Measurements from ENCODE around the gene NUDT3. TPM values are rescaled to one million over a fixed set of nuclear protein-coding genes. Genes with fewer than 3 reads are reported as not detected.

Gene NUDT3
- total RNA-seq, 1 experiment from 2014 or later: 25.2 TPM

- no peak overlapping the region for H3K4me3 ChIP-seq (replicated peaks in 1 of 2; ENCODE audit: low read depth in 1 of 2, low read length in 2 of 2)
- CTCF ChIA-PET: no interaction called here
- H3K9me2 ChIP-seq (ENCODE audit: insufficient read depth): no peaks in the 10 kb centered on the region
- DNase-seq (ENCODE audit: low read depth, low spot score): no peak
- no peak overlapping the region for H3K27ac ChIP-seq (ENCODE audit: low read depth, low read length)
- TF ChIP-seq ZBTB33 (IDR thresholded peaks at IDR 0.05; ENCODE audit: extremely low read depth, insufficient replicate concordance, low read length) (no peak), ELF1 (IDR thresholded peaks at IDR 0.05; ENCODE audit: borderline replicate concordance, low read depth) (no peak), YY1 (IDR thresholded peaks at IDR 0.05; ENCODE audit: extremely low read depth, insufficient replicate concordance, low read depth, low read length) (no peak), MAX (IDR thresholded peaks at IDR 0.05) (no peak)
- no TSS peak for BruUV-seq (replicated peaks)
- intact Hi-C loops (cut with micrococcal nuclease): no loop called here
- POLR2A ChIA-PET: no interaction called here
- H3K9me3 ChIP-seq (ENCODE audit: control insufficient read depth in 1 of 2, insufficient read depth in 1 of 2, low read depth in 1 of 2, low read length in 2 of 2): no peaks in the 10 kb centered on the region
- H3K9ac ChIP-seq (ENCODE audit: low read length): no peak overlapping the region
- RAD21 ChIA-PET (ENCODE audit: low non-redundant PET in 1 of 2, low total read pairs in 2 of 2, uncharacterized antibody in 2 of 2, unreplicated experiment in 2 of 2): no interaction called here
- peaks cover 4% of the 10 kb centered on the region; the same call in 1 of the 2 replicates for H4K20me1 ChIP-seq (ENCODE audit: insufficient read depth)
- peaks cover 7 to 11% of the 10 kb centered on the region in 2 experiments; a peak in 2 of 4 replicates for H3K4me1 ChIP-seq (ENCODE audit: control insufficient read depth in 1 of 2, insufficient read depth in 2 of 2, low read length in 2 of 2)
- no peak for ATAC-seq
- H3K79me2 ChIP-seq (ENCODE audit: insufficient read depth, low read length): peaks cover 72% of the 10 kb centered on the region
- H3K27me3 ChIP-seq (ENCODE audit: insufficient read depth, low read length): no peaks in the 10 kb centered on the region
- no peaks in the 10 kb centered on the region for H3K36me3 ChIP-seq (ENCODE audit: control insufficient read depth in 1 of 2, insufficient read depth in 2 of 2, low read length in 2 of 2)
- no peak overlapping the region for H3K4me2 ChIP-seq (ENCODE audit: low read length)
- H2AFZ ChIP-seq (ENCODE audit: low read depth, low read length, poor library complexity, severe bottlenecking): no peak overlapping the region
These were observed 74.5 kb downstream of the NUDT3 start for GRCh38 chr6:34317882-34318498.

GRCh38 chr6:34317172-34317477 is 75.3 kb downstream of the NUDT3 start:
- no peak overlapping the region for H3K4me2 ChIP-seq (ENCODE audit: low read length)
- H3K9me3 ChIP-seq (ENCODE audit: control insufficient read depth in 1 of 2, insufficient read depth in 1 of 2, low read depth in 1 of 2, low read length in 2 of 2): no peaks in the 10 kb centered on the region
- ChIA-PET CTCF (no interaction called here), RAD21 (ENCODE audit: low non-redundant PET in 1 of 2, low total read pairs in 2 of 2, uncharacterized antibody in 2 of 2, unreplicated experiment in 2 of 2) (no interaction called here), POLR2A (no interaction called here)
- H3K27me3 ChIP-seq (ENCODE audit: insufficient read depth, low read length): no peaks in the 10 kb centered on the region
- H3K9me2 ChIP-seq (ENCODE audit: insufficient read depth): no peaks in the 10 kb centered on the region
- no peak overlapping the region for H2AFZ ChIP-seq (ENCODE audit: low read depth, low read length, poor library complexity, severe bottlenecking)
- H3K4me1 ChIP-seq (ENCODE audit: control insufficient read depth in 1 of 2, insufficient read depth in 2 of 2, low read length in 2 of 2): peaks cover 7 to 11% of the 10 kb centered on the region in 2 experiments; a peak in 2 of 4 replicates
- no peak overlapping the region for H3K4me3 ChIP-seq (replicated peaks in 1 of 2; ENCODE audit: low read depth in 1 of 2, low read length in 2 of 2)
- ATAC-seq: no peak
- TF ChIP-seq YY1 (IDR thresholded peaks at IDR 0.05; ENCODE audit: extremely low read depth, insufficient replicate concordance, low read depth, low read length) (no peak), EZH2phosphoT487 (IDR thresholded peaks at IDR 0.05; ENCODE audit: borderline replicate concordance) (no peak), SRF (IDR thresholded peaks at IDR 0.05; ENCODE audit: low read depth) (no peak), TCF7L2 (IDR thresholded peaks at IDR 0.05; ENCODE audit: borderline replicate concordance, extremely low read depth, insufficient read depth, insufficient read length) (no peak)
- intact Hi-C loops (cut with micrococcal nuclease): no loop called here
- no peak for DNase-seq (ENCODE audit: low read depth, low spot score)
- H3K9ac ChIP-seq (ENCODE audit: low read length): no peak overlapping the region
- H4K20me1 ChIP-seq (ENCODE audit: insufficient read depth): peaks cover 4% of the 10 kb centered on the region; the same call in 1 of the 2 replicates
- BruUV-seq (replicated peaks): no TSS peak
- no peaks in the 10 kb centered on the region for H3K36me3 ChIP-seq (ENCODE audit: control insufficient read depth in 1 of 2, insufficient read depth in 2 of 2, low read length in 2 of 2)
- H3K79me2 ChIP-seq (ENCODE audit: insufficient read depth, low read length): peaks cover 67% of the 10 kb centered on the region
- H3K27ac ChIP-seq (ENCODE audit: low read depth, low read length): no peak overlapping the region

Measured in HCT116 (cell line).